ENCODE results near the gene NUP133.

The NUP133 gene

GRCh38 chr1:229440851-229441537 lies 67.1 kb downstream of the NUP133 start:
- TF ChIP-seq TAF1 (IDR thresholded peaks at IDR 0.05; ENCODE audit: borderline replicate concordance, low read depth, low read length): no peak
- no peak for TF ChIP-seq POLR2A (IDR thresholded peaks at IDR 0.05; ENCODE audit: low read depth, low read length)
- TF ChIP-seq POLR2AphosphoS5 (IDR thresholded peaks at IDR 0.05; ENCODE audit: low read depth, low read length): no peak
- FAIRE-seq (peak; percentile 70), DNase-seq (ENCODE audit: insufficient read length) (no peak)

DNA sequence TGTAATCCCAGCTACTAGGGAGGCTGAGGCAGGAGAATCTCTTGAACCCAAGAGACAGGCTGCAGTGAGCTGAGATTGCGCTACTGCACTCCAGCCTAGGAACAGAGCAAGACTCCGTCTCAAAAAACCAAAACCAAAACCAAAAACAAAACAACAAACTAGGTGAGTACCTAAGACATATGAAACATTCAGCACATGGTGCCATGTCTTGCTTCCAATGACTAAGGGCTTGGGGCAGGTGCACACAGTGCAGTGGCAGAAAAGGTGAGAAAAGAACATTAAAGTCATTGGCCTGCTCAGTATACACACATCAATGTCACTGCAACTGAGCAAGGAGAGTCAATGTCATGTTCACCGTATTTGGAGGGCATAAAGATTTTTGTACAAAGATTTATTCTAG lies 70.1 kb downstream of the NUP133 start:
- no peak for FAIRE-seq
- no peak for TF ChIP-seq POLR2A (IDR thresholded peaks at IDR 0.05; ENCODE audit: low read depth, low read length)
- DNase-seq (ENCODE audit: insufficient read length): no peak

- no peak for DNase-seq (ENCODE audit: insufficient read length)
- FAIRE-seq: no peak
Observed at GRCh38 chr1:229437443-229437842, 70.7 kb downstream of the NUP133 start.

DNA sequence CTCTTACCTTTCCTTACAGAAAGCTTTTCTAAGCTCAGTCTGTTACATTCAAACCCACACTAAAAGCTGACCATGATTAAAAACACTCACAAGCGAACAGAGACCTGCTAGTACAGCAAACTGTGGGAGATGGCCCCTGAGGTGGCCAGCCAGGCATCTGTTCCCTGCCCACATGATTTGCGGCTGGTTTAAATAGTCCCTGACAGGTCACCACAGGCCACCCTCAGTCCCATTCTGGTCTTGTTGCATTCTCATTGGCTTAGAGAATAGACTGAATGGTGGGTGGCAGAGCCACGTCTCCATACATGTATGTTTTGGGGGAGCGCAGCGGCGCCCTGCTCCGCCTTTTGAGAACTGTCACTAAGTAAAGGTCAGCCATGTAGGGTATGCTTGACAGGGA lies 71.9 kb downstream of the NUP133 start:
- FAIRE-seq (no peak), DNase-seq (ENCODE audit: insufficient read length) (no peak)
- TF ChIP-seq TAF1 (IDR thresholded peaks at IDR 0.05; ENCODE audit: borderline replicate concordance, low read depth, low read length) (no peak), POLR2AphosphoS5 (IDR thresholded peaks at IDR 0.05; ENCODE audit: low read depth, low read length) (no peak), POLR2A (IDR thresholded peaks at IDR 0.05; ENCODE audit: low read depth, low read length) (no peak)

More at GRCh38 chr1:229437443-229437842, 70.7 kb downstream of the NUP133 start:
- no peak for TF ChIP-seq POLR2A (IDR thresholded peaks at IDR 0.05; ENCODE audit: low read depth, low read length)
- no peak for TF ChIP-seq TAF1 (IDR thresholded peaks at IDR 0.05; ENCODE audit: borderline replicate concordance, low read depth, low read length)

- no peak for FAIRE-seq
- no peak for DNase-seq (ENCODE audit: insufficient read length)
- TF ChIP-seq POLR2A (IDR thresholded peaks at IDR 0.05; ENCODE audit: low read depth, low read length) (no peak), POLR2AphosphoS5 (IDR thresholded peaks at IDR 0.05; ENCODE audit: low read depth, low read length) (no peak), TAF1 (IDR thresholded peaks at IDR 0.05; ENCODE audit: borderline replicate concordance, low read depth, low read length) (no peak)
Observed at GRCh38 chr1:229434641-229435051, 73.5 kb downstream of the NUP133 start.

DNA sequence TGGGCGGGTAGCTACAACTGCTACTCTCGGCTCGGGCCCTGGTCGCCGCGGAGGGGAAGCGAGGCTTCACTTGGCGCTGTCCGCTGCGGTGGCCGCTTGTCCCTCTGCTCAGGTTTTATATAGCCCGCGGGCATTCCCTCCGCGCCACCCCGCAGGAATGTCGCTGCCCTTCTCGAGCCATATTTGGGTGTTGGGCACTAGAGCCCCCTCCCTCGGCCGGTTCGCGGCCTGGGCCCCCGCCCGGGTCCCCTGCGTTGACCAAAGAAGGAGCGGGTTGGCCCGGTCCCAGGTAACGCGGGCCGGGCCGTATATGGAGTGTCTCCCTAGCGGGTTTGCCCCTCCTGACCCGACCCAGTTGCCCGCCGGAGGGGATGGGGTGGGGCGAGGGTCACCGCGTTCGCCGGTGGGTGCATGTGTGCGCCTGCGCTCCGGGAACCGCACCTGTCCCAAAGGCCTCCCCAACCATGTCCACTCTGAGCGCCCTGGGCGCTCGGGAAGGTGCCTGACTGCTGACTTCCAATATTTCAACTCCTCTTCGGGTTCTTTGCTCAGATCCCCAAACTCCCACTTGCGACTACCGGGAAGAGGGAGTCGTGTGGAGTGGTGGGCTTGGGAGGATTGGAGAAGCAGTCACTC lies 74.0 kb downstream of the NUP133 start, which contains the start of gene ACTA1:
Gene ACTA1, minus strand, starts transcription at position 90 of the 636 bp plus-strand sequence. CDS start 979 bp downstream, outside the sequence.
- no peak for FAIRE-seq
- TF ChIP-seq POLR2A (IDR thresholded peaks at IDR 0.05; ENCODE audit: low read depth, low read length): no peak
- no peak for TF ChIP-seq TAF1 (IDR thresholded peaks at IDR 0.05; ENCODE audit: borderline replicate concordance, low read depth, low read length)
- TF ChIP-seq POLR2AphosphoS5 (IDR thresholded peaks at IDR 0.05; ENCODE audit: low read depth, low read length): no peak

DNA sequence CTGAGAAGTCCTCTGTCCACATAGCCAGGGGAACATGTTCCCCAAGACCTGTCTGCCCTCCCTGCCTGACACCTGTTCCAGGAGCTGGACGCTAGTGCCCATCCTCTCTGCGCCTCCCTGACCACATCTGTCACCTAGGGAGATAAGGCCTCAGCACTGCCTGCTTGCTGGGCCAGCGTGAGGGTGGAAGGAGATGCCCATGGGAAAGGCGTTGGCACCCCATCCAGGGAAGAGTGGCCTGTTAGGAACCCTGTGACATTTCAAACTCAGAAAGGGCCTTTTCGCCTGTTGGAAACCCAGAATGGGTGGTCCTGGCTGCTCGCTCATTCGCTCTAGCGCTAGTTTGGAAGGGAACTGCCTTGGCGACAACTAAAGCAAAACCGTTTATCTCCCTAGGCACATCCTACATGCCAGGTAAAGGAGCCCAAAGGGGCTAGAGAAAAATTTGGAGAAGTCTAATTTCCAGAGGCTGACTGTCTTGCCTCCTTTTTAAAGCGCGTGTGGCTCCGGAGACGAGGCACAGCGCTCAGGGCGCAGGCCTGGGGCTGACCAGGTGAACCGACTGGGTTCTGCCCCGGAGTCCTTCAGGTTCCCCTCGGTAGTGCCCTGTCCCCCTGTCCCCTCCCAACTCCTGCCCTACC lies 74.7 kb downstream of the NUP133 start:
- no peak for TF ChIP-seq TAF1 (IDR thresholded peaks at IDR 0.05; ENCODE audit: borderline replicate concordance, low read depth, low read length)
- TF ChIP-seq POLR2AphosphoS5 (IDR thresholded peaks at IDR 0.05; ENCODE audit: low read depth, low read length): no peak
- FAIRE-seq (no peak), DNase-seq (ENCODE audit: insufficient read length) (no peak)

More for the DNA sequence above, 74.0 kb downstream of the NUP133 start, which contains the start of gene ACTA1:
- DNase-seq (ENCODE audit: insufficient read length): no peak

- TF ChIP-seq POLR2AphosphoS5 (IDR thresholded peaks at IDR 0.05; ENCODE audit: low read depth, low read length) (no peak), TAF1 (IDR thresholded peaks at IDR 0.05; ENCODE audit: borderline replicate concordance, low read depth, low read length) (no peak), POLR2A (IDR thresholded peaks at IDR 0.05; ENCODE audit: low read depth, low read length) (no peak)
- DNase-seq (ENCODE audit: insufficient read length): no peak
- FAIRE-seq: no peak
Observed at GRCh38 chr1:229432905-229433304, 75.2 kb downstream of the NUP133 start.

- DNase-seq (ENCODE audit: insufficient read length): no peak
- TF ChIP-seq POLR2AphosphoS5 (IDR thresholded peaks at IDR 0.05; ENCODE audit: low read depth, low read length) (no peak), POLR2A (IDR thresholded peaks at IDR 0.05; ENCODE audit: low read depth, low read length) (no peak)
- no peak for FAIRE-seq
Observed at GRCh38 chr1:229432116-229432461, 76.1 kb downstream of the NUP133 start.

DNA sequence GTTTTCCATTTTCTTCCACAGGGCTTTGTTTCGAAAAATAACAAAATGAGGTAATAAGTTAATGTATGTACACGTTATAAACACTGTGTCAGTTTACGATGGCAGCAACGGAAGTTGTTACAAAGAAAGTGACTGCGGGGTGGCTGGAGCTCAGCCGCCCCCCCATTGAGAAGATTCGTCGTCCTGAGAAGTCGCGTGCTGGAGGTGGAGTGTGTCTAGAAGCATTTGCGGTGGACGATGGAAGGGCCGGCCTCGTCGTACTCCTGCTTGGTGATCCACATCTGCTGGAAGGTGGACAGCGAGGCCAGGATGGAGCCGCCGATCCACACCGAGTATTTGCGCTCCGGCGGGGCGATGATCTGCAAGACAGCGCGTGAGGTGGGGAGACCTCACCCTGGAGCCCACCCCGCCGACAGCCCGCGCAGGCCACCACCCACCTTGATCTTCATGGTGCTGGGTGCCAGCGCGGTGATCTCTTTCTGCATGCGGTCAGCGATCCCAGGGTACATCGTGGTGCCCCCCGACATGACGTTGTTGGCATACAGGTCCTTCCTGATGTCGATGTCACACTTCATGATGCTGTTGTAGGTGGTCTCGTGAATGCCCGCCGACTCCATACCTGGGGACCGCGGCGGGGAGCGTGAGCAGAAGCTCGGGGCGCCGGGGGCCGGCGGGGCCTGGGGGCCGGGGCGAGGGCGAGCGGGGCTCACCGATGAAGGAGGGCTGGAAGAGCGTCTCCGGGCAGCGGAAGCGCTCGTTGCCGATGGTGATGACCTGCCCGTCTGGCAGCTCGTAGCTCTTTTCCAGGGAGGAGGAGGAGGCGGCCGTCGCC lies 76.6 kb downstream of the NUP133 start:
- no peak for FAIRE-seq
- DNase-seq (ENCODE audit: insufficient read length): no peak
- TF ChIP-seq TAF1 (IDR thresholded peaks at IDR 0.05; ENCODE audit: borderline replicate concordance, low read depth, low read length) (no peak), POLR2AphosphoS5 (IDR thresholded peaks at IDR 0.05; ENCODE audit: low read depth, low read length) (no peak), POLR2A (IDR thresholded peaks at IDR 0.05; ENCODE audit: low read depth, low read length) (no peak)

- FAIRE-seq (no peak), DNase-seq (ENCODE audit: insufficient read length) (no peak)
- TF ChIP-seq TAF1 (IDR thresholded peaks at IDR 0.05; ENCODE audit: borderline replicate concordance, low read depth, low read length): no peak
- TF ChIP-seq POLR2AphosphoS5 (IDR thresholded peaks at IDR 0.05; ENCODE audit: low read depth, low read length): no peak
- no peak for TF ChIP-seq POLR2A (IDR thresholded peaks at IDR 0.05; ENCODE audit: low read depth, low read length)
Observed at GRCh38 chr1:229430761-229431283, 77.3 kb downstream of the NUP133 start.

Data from GM12892 (cell line).